Right renal cortex interstitium (tissue), 3 donors: Measurements from ENCODE around the gene DNAJC28. TPM values are rescaled to one million over a fixed set of nuclear protein-coding genes. Genes with fewer than 3 reads are reported as not detected.

Experiments used
- DNase-seq, 3 donors: peaks; one replicate each; pipeline ENCODE4 v3.0.0-alpha.2; 2013; ENCODE audit warnings: low read depth in 3 of 3, low spot score in 2 of 3
- polyA plus RNA-seq, 3 donors: library from polyadenylated mRNA; unstranded; fragments of 120-200 nt; gene quantifications; one replicate each; pipeline ENCODE4 v1.2.1, GENCODE V29; 2013; ENCODE audit not compliant: insufficient read length in 3 of 3

The DNAJC28 gene
- polyA plus RNA-seq, 3 donors, result 6.0 to 6.3 (median 6.1) TPM

GRCh38 chr21:33441489-33442477 is 49.7 kb downstream of the DNAJC28 start:
- peak in 2 of 3 donors; percentile 41 to 47 for DNase-seq

Other genes starting within 250 kb of the DNAJC28 start
- gene IL10RB, start 225.3 kb downstream of the DNAJC28 start, polyA plus RNA-seq, result 10 to 100 TPM; 29.5 to 34.0 (median 32.8) TPM
- gene IFNAR1, start 166.7 kb downstream of the DNAJC28 start, polyA plus RNA-seq, result 10 to 100 TPM; 37.1 to 40.0 (median 39.2) TPM
- gene IFNGR2, start 88.3 kb downstream of the DNAJC28 start, polyA plus RNA-seq, result 10 to 100 TPM; 82.9 to 86.4 (median 86.0) TPM
- gene TMEM50B, start 11.7 kb downstream of the DNAJC28 start, polyA plus RNA-seq, result 10 to 100 TPM; 48.8 to 64.9 (median 60.5) TPM
- 10 to 100 TPM; 65.9 to 71.0 (median 70.9) TPM for gene GART, start 50.4 kb upstream of the DNAJC28 start, polyA plus RNA-seq
- 100 to 1,000 TPM; 306 to 347 (median 321) TPM for gene SON, start 51.3 kb upstream of the DNAJC28 start, polyA plus RNA-seq
- 10 to 100 TPM; 31.0 to 36.9 (median 32.5) TPM for gene DONSON, start 97.0 kb upstream of the DNAJC28 start, polyA plus RNA-seq
- gene CRYZL1, start 150.0 kb upstream of the DNAJC28 start, polyA plus RNA-seq, result 10 to 100 TPM; 62.3 to 73.5 (median 64.6) TPM
- 10 to 100 TPM; 37.6 to 39.5 (median 39.4) TPM for gene ITSN1, start 150.8 kb upstream of the DNAJC28 start, polyA plus RNA-seq